Adrenal gland (tissue), 12 donors: Measurements from ENCODE around the gene M6PR. TPM values are rescaled to one million over a fixed set of nuclear protein-coding genes. Genes with fewer than 3 reads are reported as not detected.

Experiments used
- DNase-seq, 7 donors: peaks; one replicate each; pipeline ENCODE4 v3.0.0-alpha.2; 2019 to 2020
- H3K27ac ChIP-seq, 5 donors: fragments of 200-600 bp; sonication (generic) in 4 of 5; 1 replicate in 3 of 5; 2 replicates in 2 of 5; pipeline versions ENCODE4 v1.5.1 to v1.8.0; 2016 to 2020; ENCODE audit warnings: mild to moderate bottlenecking in 1 of 5
- H3K27me3 ChIP-seq: fragments of 200-600 bp; 2 replicates; pipeline ENCODE4 v1.8.0; 2021
- H3K36me3 ChIP-seq, 2 donors: fragments of 200-600 bp; replicated peaks in 1 of 2; 1 replicate in 1 of 2; 2 replicates in 1 of 2; pipeline versions ENCODE4 v1.5.1 to v1.8.0; 2018 to 2022
- H3K4me1 ChIP-seq, 2 donors: fragments of 200-600 bp; replicated peaks in 1 of 2; 1 replicate in 1 of 2; 2 replicates in 1 of 2; pipeline versions ENCODE4 v1.5.1 to v1.8.0; 2018 to 2021
- H3K4me3 ChIP-seq, 4 donors: fragments of 200-600 bp; sonication (generic) in 3 of 4; one replicate each; pipeline ENCODE4 v1.5.1; 2016 to 2018
- H3K9me3 ChIP-seq, 3 donors: fragments of 200-600 bp; sonication (generic) in 1 of 3; replicated peaks in 1 of 3; 1 replicate in 2 of 3; 2 replicates in 1 of 3; pipeline versions ENCODE4 v1.5.1 to v1.8.0; 2016 to 2021
- CTCF ChIP-seq, 6 experiments: fragments of 450-650 bp in 4 of 6; fragments of 200-600 bp in 2 of 6; sonication (generic) in 1 of 6; IDR thresholded peaks; 1 replicate in 5 of 6; 2 replicates in 1 of 6; pipeline versions ENCODE4 v1.5.1 to v1.8.0; 2016 to 2021; ENCODE audit warnings: antibody characterized with exemption in 6 of 6, mild to moderate bottlenecking in 2 of 6, moderate library complexity in 1 of 6
- POLR2A ChIP-seq, 2 donors: fragments of 450-650 bp; IDR thresholded peaks; one replicate each; pipeline ENCODE4 v1.6.1; 2017; ENCODE audit warnings: antibody characterized with exemption in 2 of 2, mild to moderate bottlenecking in 2 of 2, moderate library complexity in 1 of 2
- WGBS, 4 donors: extraction: QIAGEN DNeasy Blood & Tissue Kit in 2 of 4; methylation state at CpG; one replicate each; pipeline versions ENCODE4 v1.1.5 to v1.1.7; 2013 to 2017; 5-methylcytosine and 5-hydroxymethylcytosine counted together
- intact Hi-C, 2 donors: fragments of 100-400 bp; cut with DNase I; formaldehyde crosslinking; loops; one replicate each; pipeline versions ENCODE4 v1.14.1 to v1.15.0; 2022 to 2023
- polyA plus RNA-seq, 3 donors: library from polyadenylated mRNA; stranded (reverse); fragments of 200-250 nt in 2 of 3; fragments of 350-450 nt in 1 of 3; fragmentation: Illumina TruSeq in 1 of 3; extraction: RNeasy Lipid Tissue Mini Kit (QIAGEN cat#74804) in 1 of 3; gene quantifications; one replicate each; pipeline ENCODE4 v1.2.3, GENCODE V29; 2013 to 2014
- total RNA-seq, 9 donors: library from RNA; depleted of rRNA in 4 of 9; stranded (reverse); fragments of >200 nt in 4 of 9; fragments of 120-200 nt in 1 of 9; fragmentation: NEBNext Ultra II Directional in 1 of 9; extraction: Animal tissue kit (Norgen Biotek cat#: 25700) in 1 of 9; gene quantifications; one replicate each; pipeline versions ENCODE4 v1.1.0 to v1.2.4, GENCODE V29; 2013 to 2023
- donor health status: healthy with polysubstance abuse.
- donor health status: Bipolar disorder and iron deficiency.
- donor health status: DM: yes; HTN: yes; CAD: no.
- donor health status: DM: no; HTN: no; CAD: no.
- donor health status: DM: no; HTN: no; CAD: no.
- donor health status: DM: yes; HTN: yes; CAD: no.

M6PR gene
- total and polyA plus RNA-seq, 12 donors: 48.8 to 194 (median 135) TPM

GRCh38 chr12:8897081-8897480 is 52.4 kb downstream of the M6PR start:
- Histone ChIP-seq H3K9me3 (no peaks in the 10 kb centered on the region), H3K27me3 (no peaks in the 10 kb centered on the region), H3K27ac (no peak overlapping the region), H3K36me3 (no peaks in the 10 kb centered on the region), H3K4me1 (no peaks in the 10 kb centered on the region), H3K4me3 (no peak overlapping the region)
- 81 to 93% (median 87%) methylated on average over 7 of the region's 7 CpGs for WGBS, 4 donors
- intact Hi-C loops: loop anchor here in 1 of 2 donors (10.0 kb wide), 1 partner anchor 232 kb away; the partner anchor contains the start of gene MFAP5
- no peak for TF ChIP-seq CTCF (IDR thresholded peaks at IDR 0.05)
- TF ChIP-seq POLR2A (IDR thresholded peaks at IDR 0.05): no peak
- DNase-seq: no peak

GRCh38 chr12:8894986-8895385 is 54.5 kb downstream of the M6PR start:
- Histone ChIP-seq H3K36me3 (no peaks in the 10 kb centered on the region), H3K27ac (no peak overlapping the region), H3K9me3 (no peaks in the 10 kb centered on the region), H3K4me3 (no peak overlapping the region), H3K4me1 (no peaks in the 10 kb centered on the region), H3K27me3 (no peaks in the 10 kb centered on the region)
- no peak for DNase-seq
- TF ChIP-seq POLR2A (IDR thresholded peaks at IDR 0.05): no peak
- TF ChIP-seq CTCF (IDR thresholded peaks at IDR 0.05): no peak
- 41 to 57% (median 52%) methylated on average over 1 of the region's 1 CpG for WGBS, 4 donors
- intact Hi-C loops: loop anchor here (5.0 to 10.0 kb wide), 2 partner anchors 213 to 230 kb away; partner anchors contain the start of gene MFAP5 (in 1 of the 2)

- intact Hi-C loops: loop anchor here (5.0 to 10.0 kb wide), 2 partner anchors 212 to 230 kb away; partner anchors contain the start of gene MFAP5 (in 1 of the 2)
- H3K4me3 ChIP-seq: no peak overlapping the region
- TF ChIP-seq CTCF (IDR thresholded peaks at IDR 0.05): no peak
- TF ChIP-seq POLR2A (IDR thresholded peaks at IDR 0.05): no peak
- H3K4me1 ChIP-seq: no peaks in the 10 kb centered on the region
- no peaks in the 10 kb centered on the region for H3K27me3 ChIP-seq
- DNase-seq: no peak
- H3K27ac ChIP-seq: no peak overlapping the region
- no peaks in the 10 kb centered on the region for H3K36me3 ChIP-seq
- no peaks in the 10 kb centered on the region for H3K9me3 ChIP-seq
These were observed 55.1 kb downstream of the M6PR start for GRCh38 chr12:8894378-8894777.

GRCh38 chr12:8891976-8892375 is 57.5 kb downstream of the M6PR start:
- DNase-seq: no peak
- Histone ChIP-seq H3K4me1 (no peaks in the 10 kb centered on the region), H3K36me3 (no peaks in the 10 kb centered on the region), H3K9me3 (no peaks in the 10 kb centered on the region), H3K27me3 (no peaks in the 10 kb centered on the region), H3K27ac (no peak overlapping the region), H3K4me3 (no peak overlapping the region)
- TF ChIP-seq CTCF (IDR thresholded peaks at IDR 0.05): no peak
- no peak for TF ChIP-seq POLR2A (IDR thresholded peaks at IDR 0.05)
- intact Hi-C loops: loop anchor here (5.0 to 10.0 kb wide), 2 partner anchors 210 to 227 kb away; partner anchors contain the start of gene MFAP5 (in 1 of the 2)
- 93 to 96% (median 96%) methylated on average over 3 of the region's 3 CpGs for WGBS, 4 donors

Other genes with a start within 250 kb of the M6PR start
- gene A2ML1, start 127.0 kb downstream of the M6PR start, total RNA-seq: 1 to 10 TPM in 1 of 9 donors, under 1 TPM in 1, not detected in 7; 0.15 to 1.4 TPM
- gene A2ML1, start 127.0 kb downstream of the M6PR start, polyA plus RNA-seq: under 1 TPM in 2 of 3 donors, not detected in 1; 0.08 to 0.13 TPM
- gene PHC1, start 35.1 kb downstream of the M6PR start, total RNA-seq: 10 to 100 TPM; 10.9 to 47.7 (median 26.4) TPM
- gene PHC1, start 35.1 kb downstream of the M6PR start, polyA plus RNA-seq: 10 to 100 TPM; 14.8 to 68.3 (median 43.1) TPM
- 1 to 10 TPM in 8 of 9 donors, not detected in 1; 2.6 to 5.2 (median 3.5) TPM for gene KLRG1, start 39.9 kb upstream of the M6PR start, total RNA-seq
- gene KLRG1, start 39.9 kb upstream of the M6PR start, polyA plus RNA-seq: 1 to 10 TPM; 1.2 to 2.0 (median 1.5) TPM
- gene A2M, start 166.3 kb upstream of the M6PR start, total RNA-seq: 100 to 1,000 TPM; 218 to 897 (median 349) TPM
- 100 to 1,000 TPM; 141 to 481 (median 164) TPM for gene A2M, start 166.3 kb upstream of the M6PR start, polyA plus RNA-seq